Measurements from ENCODE around the gene HMCES.

Gene HMCES

DNA sequence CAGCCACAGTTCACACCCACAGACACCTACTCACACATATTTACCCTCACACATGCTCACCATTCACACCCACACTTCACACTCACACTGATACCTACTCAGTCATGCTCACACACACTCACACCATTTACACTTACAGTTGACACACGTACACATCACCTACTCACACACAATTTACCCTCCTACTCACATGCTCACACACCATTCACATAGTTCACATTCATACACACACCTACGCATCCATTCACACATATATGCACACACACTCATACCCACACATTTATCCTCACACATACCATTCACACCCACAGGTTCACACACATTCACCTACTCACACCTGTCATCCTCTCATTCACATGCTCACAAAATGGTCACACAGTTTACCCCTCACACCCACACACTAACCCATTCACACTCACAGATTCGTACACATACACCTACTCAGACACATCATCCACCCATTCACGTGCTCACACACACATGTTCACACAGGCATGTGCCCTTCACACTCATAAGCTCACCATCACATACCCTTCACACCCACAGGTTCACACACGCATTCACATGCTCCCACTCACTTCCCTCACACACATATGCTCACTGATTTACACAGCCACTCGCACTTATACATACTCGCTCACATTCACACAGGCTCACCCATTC, 42.3 kb downstream of the HMCES start:
- ChIA-PET POLR2A (interaction anchor here (0.5 kb wide), 1 partner anchor 31 kb away, joined by 3 read pairs; no protein-coding TSS in a partner anchor), CTCF (no interaction called here)
- no peak for DNase-seq (ENCODE audit: extremely low spot score)
- TF ChIP-seq, protein P1, sequence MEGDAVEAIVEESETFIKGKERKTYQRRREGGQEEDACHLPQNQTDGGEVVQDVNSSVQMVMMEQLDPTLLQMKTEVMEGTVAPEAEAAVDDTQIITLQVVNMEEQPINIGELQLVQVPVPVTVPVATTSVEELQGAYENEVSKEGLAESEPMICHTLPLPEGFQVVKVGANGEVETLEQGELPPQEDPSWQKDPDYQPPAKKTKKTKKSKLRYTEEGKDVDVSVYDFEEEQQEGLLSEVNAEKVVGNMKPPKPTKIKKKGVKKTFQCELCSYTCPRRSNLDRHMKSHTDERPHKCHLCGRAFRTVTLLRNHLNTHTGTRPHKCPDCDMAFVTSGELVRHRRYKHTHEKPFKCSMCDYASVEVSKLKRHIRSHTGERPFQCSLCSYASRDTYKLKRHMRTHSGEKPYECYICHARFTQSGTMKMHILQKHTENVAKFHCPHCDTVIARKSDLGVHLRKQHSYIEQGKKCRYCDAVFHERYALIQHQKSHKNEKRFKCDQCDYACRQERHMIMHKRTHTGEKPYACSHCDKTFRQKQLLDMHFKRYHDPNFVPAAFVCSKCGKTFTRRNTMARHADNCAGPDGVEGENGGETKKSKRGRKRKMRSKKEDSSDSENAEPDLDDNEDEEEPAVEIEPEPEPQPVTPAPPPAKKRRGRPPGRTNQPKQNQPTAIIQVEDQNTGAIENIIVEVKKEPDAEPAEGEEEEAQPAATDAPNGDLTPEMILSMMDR (IDR thresholded peaks at IDR 0.05; ENCODE audit: control extremely low read depth, extremely low read depth, low read depth, missing control alignments) = no peak

DNA sequence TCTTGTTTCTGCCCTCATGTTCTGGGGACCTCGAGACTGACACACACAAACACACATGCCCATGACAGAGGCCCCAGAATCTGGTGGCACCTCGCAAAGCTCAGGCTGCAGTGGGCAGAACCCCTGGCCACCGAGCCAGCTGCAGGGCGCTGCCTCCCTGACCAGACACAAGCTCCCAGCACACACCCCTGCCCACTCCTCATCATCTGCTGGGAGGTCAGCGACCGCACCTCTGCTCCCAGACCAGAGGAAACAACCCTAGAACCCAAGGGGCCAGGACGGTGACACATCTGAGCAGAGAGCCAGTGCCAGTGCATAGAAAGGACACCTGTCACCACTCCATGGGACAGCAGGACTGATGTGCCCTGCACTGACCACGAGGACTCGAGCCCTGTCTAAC, 43.2 kb downstream of the HMCES start:
- DNase-seq (ENCODE audit: extremely low spot score) = no peak
- POLR2A ChIA-PET = no interaction called here
- CTCF ChIA-PET = no interaction called here
- TF ChIP-seq, protein P1 (IDR thresholded peaks at IDR 0.05; ENCODE audit: control extremely low read depth, extremely low read depth, low read depth, missing control alignments) = no peak

DNA sequence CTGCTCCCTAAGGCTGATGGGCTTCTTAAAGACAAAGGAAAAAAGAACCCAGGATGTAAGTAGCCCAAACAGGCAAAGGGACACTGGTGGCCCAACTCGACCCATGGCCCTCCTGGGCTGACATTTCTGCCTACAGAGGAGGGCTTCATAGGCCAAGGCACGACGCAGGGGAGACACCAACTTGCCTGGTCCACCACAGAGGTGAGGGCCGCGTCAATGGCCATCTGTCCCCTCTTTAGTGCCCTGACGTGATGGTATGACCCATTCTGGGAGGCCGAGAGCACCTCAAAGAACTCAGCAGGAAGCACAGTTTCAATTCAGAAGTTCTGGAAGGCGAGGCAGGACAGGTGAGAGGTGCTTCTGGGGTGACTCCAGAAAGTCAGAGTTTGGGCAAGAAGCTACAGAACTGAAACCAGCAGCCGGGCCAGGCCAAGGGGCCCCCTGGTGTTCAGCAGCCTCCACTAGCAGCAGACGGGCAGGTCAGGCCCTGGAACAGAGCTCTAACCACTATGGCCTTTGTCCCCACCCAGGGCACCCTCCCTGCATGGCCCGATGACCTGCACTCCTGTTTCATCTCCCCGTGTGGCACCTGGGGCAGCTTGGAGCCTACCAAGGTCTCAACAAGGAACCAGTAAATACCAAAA, 45.1 kb downstream of the HMCES start:
- ChIA-PET POLR2A (no interaction called here), CTCF (interaction anchor here (0.6 to 2.0 kb wide), 6 partner anchors 10 to 354 kb away, joined by 3 to 8 read pairs (median 4); no protein-coding TSS in a partner anchor)
- DNase-seq (ENCODE audit: extremely low spot score) = peak; percentile 75
- TF ChIP-seq, protein P1 (IDR thresholded peaks at IDR 0.05; ENCODE audit: control extremely low read depth, extremely low read depth, low read depth, missing control alignments) = peak; percentile 42

DNA sequence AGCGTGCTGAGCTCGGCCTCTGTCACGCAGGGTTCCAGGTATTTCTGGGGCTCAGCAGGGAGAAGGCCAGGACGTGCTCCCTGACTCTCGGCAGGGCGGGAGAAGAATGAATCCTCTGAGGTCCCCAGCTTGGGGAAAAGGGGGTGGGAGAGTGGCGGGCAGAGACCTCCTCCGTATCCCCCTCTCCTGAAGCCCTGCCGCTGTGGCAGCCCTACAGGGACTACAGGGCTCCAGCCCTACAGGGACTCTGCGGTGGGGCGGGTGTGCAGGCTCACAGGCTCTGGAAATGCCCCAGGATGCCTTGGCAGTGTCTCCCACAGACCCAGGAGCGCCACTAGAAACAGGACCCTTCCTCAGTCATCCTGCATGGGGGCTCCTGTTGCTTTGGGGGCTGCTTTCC, 46.2 kb downstream of the HMCES start:
- ChIA-PET CTCF (interaction anchor here (2.0 kb wide), 1 partner anchor 79 kb away, joined by 8 read pairs; no protein-coding TSS in a partner anchor), POLR2A (no interaction called here)
- DNase-seq (ENCODE audit: extremely low spot score) = no peak
- TF ChIP-seq, protein P1 (IDR thresholded peaks at IDR 0.05; ENCODE audit: control extremely low read depth, extremely low read depth, low read depth, missing control alignments) = no peak

DNA sequence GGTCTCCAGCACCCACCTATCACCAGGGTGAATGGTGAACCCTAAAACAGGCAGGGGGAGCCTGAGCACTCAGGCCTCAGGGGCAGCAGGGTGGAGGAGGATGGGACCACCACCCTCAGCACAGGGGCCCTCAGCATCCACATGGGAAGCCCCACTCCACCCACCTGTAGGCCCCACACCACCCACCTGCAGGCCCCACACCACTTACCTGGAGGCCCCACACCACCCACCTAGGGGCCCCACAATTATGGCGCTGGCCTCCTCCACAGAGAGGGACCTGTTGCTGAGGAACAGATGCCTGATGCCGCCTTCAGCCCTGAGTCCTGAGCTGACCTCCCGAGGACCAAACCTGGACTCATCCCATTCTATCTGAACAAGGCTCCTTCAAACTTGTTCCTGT, 46.7 kb downstream of the HMCES start:
- CTCF ChIA-PET = no interaction called here
- POLR2A ChIA-PET = no interaction called here
- no peak for DNase-seq (ENCODE audit: extremely low spot score)
- TF ChIP-seq, protein P1 (IDR thresholded peaks at IDR 0.05; ENCODE audit: control extremely low read depth, extremely low read depth, low read depth, missing control alignments) = no peak

DNA sequence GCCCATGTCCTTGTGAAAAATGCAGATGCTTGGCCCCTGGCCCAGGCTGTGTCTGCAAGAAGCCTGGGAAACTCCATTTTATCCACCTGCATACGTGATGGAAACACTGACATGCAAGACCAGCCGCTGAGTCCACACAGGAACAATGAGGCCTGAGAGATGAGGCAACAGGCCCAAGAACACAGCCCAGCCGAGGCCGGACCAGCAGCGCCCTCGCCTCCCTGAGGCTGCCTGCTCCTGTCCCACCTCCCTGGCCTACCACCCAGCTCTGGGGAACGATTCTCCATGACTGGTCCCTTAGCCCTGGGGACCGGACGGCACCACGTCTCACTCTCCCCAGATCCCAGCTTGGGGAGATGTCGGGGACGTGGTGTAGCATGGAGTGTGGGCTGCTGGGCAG, 47.5 kb downstream of the HMCES start:
- DNase-seq (ENCODE audit: extremely low spot score) = no peak
- ChIA-PET CTCF (interaction anchor here (1.2 to 1.8 kb wide), 2 partner anchors 10 to 57 kb away, joined by 3 to 16 read pairs; a partner anchor contains a TSS), POLR2A (interaction anchor here (0.6 to 1.1 kb wide), 2 partner anchors 10 to 71 kb away, joined by 3 read pairs; a partner anchor contains a TSS)
- TF ChIP-seq, protein P1 (IDR thresholded peaks at IDR 0.05; ENCODE audit: control extremely low read depth, extremely low read depth, low read depth, missing control alignments) = no peak

All from GM10248 (cell line).